GM18861 (cell line): Measurements from ENCODE around the gene BEGAIN.
"Not testable (repeated sequence)": the region's sequence is repeated elsewhere in the genome, so short reads cannot be mapped to it uniquely, and the experiment has no call there.

Experiments
- ATAC-seq: cut with Tn5 transposase; IDR thresholded peaks from one replicate; pipeline ENCODE4 v1.9.1; 2021; ENCODE audit not compliant: unreplicated experiment

BEGAIN gene

DNA sequence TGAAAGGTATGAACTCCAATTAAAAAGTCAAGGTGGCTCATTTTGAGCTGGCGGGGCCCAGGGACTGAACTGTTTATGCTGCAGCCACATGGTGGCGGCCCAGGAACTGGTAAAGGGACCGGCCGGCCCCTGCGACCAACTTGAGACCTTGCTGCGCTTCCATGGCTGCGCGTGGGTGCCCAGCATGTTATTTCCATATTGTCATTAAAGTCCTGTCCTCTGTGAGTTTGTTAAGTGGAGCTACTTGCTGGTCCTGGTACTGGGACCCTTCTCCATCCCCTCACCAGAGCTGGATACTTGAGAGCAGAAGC lies 62.3 kb downstream of the BEGAIN start:
- no peak for ATAC-seq

DNA sequence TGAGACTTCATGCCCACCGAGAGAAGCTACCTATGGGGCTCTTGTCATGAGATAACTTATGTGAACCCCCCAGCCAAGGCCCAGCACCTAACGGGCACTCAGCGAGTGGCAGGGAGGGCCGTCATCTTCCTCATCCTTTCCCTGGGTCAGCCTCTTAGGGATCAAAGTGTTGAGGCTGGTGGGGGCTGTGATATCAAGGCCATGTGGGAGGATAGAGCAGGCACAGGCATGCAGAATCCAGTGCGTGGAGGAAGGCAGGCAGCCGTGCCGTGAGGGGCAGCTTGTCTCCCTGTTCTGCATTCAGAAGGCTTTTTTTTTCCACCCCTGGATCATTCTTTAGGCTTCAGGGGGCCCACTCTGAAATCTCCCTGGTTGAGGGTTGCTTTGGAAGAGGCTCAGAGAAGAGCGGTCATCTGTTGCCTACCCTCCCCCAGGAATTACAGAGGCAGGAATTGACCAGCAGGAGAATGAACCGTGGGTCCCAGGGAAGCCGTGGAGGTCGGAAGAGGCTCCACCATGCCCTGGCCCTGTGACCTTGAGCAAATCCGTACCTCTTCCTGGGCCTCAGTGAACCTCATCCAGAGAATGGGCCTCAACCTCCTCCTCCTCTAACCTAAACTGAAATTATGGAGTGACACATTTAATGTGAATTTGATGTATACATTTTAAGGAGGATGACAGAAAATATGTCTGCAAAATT lies 62.8 kb downstream of the BEGAIN start:
- no peak for ATAC-seq

DNA sequence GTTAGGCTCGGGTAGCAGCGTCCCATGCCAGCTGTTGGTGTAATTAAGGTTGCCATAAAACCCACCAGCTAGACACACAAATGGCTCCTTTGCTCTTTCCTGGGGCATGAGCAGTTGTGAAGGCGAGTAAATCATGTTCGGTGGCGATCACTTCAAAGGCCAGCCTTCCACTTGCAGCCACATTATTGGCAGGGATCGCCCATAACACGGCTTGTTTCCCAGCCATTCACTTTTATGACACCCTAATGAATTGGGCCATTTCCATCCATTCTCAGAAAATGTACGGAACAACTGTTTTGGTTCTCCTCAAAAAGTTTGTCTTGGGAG lies 63.4 kb downstream of the BEGAIN start:
- ATAC-seq: no peak

DNA sequence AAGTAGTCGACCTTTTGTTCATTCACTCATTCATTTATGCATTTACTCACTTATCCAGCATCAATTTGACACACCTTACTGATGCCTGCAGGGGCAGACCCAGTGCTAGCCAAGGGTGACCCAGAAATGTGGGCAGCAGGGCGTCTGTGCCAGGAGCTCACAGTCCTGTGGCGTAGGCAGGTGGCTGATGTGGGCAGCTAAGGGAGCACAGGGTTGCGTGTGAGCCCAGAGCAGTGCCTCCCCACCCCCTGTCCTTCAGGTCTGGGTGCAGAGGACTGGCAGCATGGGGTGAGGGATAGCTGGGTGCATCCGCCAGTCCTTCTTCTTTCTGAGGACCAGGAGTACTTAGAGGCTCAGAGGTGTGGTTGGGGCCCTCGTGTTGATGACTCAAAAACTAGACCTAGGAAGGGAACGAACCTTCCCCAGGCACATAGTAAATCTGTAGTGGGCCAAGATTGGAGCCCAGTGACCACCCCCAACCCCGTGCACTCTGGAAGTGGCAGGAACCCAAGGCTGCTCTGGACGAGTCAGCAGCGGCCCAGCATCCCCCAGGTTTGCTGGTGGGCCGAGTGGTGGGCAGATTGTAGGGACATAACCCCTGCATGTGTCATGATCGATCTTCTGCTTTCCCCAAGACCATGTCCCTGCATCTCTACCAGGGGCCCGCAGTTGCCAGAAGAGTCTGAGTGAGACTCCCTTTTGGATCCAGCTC lies 63.9 kb downstream of the BEGAIN start:
- no peak for ATAC-seq

DNA sequence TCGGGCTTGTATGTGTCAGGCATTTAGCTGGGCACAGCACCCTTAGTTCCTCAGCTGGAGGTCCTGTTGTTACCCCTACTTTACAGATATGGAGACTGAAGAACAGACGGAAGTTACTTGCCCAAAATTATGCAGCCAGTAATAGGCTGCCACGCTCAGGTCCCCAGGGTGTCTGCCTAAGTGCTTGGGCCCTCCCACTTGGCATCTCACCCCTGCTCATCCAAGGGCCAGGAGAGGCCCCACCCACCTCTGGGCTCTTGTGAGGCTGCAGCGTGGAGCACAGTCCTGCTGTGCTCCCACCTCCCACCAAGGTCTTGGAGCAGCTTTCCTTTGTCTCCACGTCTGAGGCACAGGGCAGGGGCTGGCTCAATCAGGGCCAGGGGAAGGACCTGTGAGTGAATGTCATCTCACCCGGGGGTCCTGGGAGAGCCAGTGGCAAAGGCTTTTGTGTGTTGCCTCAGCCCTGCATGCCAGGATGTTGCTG lies 64.6 kb downstream of the BEGAIN start:
- ATAC-seq: no peak

DNA sequence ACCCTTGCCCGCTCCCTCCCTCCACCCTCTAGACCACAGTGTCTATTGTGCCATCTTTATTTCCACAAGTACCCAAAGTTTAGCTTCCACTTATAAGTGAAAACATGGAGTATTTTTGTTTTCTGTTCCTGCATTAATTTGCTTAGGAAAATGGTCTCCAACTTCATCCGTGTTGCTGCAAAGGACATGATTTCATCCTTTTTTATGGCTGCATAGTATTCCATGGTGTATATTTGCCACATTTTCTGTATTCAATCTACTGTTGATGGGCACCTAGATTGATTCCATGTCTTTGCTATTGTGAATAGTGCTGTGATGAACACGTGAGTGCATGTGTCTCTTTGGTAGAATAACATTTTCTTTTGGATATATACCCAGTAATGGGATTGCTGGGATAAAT lies 81.2 kb downstream of the BEGAIN start:
- not testable (repeated sequence) for ATAC-seq

DNA sequence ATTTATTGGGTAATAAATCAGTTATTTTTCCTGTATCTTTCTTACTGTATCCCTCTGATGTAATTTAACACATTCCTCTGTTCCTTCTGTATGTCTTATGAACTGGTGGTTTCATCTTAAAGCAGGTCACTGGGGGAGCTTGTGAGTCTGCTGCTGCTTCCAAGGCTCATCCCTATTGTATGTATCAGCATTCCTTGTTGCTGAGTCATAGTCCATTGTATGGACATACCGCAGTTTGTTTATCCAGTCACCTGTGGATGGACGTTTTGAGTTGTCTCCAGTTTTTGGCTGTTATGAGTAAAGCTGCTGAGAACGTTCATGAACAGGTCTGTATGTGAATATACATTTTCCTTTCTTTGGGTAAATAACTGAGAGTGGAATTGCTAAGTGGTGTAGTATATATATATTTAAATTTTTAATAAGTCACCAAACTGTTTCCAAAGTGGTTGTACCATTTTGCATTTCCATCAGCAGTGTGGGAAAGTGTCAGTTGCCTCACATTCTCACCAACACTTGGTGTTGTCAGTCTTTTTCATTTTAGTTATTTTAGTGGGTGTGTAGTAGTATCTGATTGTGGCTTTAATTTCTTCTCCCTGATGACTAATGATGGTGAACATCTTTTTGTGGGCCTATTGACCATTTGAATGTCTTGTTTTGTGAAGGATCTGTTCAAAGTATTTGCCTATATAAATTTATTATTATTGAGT lies 82.7 kb downstream of the BEGAIN start:
- ATAC-seq: no peak

DNA sequence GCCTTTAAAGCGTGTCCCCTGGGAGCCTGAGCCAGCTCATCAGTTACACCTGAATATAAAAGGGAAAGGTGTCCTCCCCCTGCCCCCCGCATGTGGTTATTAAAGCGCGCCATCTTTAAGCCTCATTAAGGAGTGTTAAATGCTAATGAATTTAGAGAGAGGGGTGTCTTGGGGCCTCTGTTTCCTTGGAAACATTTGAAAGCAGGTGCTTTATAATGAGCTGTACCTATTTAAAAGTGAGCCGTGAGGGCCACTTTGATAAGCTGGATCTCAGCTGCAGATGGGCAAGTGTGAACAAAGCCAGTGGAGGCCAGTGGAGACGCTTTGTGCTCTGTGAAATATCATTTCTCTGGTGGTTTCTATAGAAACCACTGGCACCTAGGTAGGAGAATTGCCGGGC lies 84.0 kb downstream of the BEGAIN start:
- no peak for ATAC-seq

DNA sequence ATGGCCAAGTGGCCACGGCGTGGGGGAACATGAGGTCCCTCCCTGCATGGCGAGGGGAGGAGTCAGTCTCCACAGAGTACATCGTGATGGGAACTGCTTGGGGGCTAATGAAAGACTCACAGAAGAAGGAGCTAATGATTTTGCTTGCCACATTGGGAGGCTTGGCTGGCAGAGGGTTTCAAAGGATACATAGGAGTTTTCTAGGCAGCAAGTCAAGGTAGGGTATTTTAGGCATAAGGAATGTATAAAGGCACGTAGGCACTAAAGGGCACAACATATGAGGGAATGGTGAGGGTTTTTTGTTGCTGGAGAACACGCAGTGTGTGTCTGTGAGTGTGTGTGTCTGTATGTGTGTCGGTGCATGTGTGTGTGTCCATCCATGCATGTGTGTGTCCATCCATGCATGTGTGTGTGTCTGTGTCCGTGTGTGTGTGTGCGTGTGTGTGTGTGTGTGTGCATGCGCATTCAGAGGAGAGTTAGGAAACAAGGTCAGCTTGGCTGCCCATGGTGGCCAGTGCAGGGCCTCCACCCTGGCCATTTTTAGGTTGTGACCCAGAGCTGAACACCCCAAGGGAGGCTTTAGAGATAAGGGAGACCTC lies 84.5 kb downstream of the BEGAIN start:
- no peak for ATAC-seq

DNA sequence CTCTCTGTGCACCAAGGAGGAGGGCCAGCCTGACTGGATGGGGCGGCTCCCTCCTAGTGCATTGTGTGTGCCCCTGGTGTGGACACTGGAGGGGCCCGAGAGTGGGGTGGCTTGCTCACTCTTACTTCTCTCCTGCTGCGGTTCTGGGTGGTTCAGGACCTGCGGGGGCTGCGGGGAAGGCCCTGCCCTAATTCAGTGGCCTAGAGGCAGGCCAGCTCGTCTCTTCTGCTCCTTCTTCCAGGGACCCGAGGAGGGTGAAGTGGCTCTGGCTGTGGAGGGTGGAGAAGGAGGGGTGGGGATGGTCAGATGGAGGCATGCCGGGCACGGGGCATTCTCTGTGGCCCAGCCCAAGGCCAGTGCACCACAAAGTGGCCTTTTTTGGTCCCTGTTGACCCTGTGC lies 87.1 kb downstream of the BEGAIN start:
- ATAC-seq: no peak

DNA sequence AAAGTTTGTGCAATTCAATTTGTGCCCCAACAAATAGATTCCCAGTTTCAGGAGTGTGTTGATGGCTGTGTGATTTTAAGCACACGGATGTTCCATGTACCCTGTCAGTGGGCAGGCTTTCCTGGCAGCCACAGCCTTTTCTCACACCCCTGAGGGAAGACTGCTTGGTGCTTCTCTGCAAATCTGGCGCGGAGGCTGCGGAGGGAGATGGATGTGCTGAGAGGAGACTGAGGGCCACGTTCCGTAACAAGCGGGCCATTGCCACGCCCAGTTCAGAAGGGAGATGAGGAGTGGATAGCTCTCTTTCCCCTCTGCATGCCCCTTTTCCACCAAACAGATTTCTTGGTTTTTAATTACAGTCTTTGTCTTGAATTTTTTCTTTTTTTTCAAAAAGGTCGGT lies 89.1 kb downstream of the BEGAIN start:
- ATAC-seq: no peak

DNA sequence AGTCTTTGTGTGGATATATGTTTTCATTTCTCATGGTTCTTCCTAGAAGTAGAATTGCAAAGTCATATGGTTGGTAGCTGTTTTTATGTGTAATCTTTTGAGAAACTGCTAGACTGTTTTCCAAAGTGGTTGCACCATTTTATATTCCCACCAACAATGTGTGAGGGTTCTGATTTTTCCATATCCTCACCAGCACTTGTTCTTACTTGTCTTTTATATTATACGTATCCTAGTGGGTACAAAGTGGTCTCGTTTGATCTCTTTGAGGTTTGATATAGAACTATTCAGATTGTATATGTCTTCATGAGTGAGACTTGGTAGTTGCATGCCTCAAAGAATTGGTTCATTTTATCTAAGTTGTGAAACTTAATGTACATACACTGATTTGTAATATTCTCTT lies 91.3 kb downstream of the BEGAIN start:
- no peak for ATAC-seq

DNA sequence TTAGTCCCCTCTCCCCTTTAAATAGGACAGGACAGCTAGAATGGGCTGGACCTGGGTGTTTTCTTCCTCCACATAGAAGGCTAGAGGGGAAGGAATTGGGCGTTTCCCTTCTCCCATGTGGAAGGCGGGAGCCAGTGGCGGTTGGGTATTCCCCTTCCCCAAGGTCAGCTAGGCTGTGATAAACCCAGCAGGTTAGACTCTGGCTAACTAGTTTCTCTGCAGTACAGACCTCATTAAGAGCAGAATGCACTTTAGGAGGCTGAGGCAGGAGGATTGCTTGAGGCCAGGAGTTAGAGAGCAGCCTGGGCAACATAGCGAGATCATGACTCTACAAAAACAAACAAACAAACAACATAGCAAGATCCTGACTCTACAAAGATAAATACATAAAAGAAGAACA lies 92.6 kb downstream of the BEGAIN start:
- no peak for ATAC-seq

DNA sequence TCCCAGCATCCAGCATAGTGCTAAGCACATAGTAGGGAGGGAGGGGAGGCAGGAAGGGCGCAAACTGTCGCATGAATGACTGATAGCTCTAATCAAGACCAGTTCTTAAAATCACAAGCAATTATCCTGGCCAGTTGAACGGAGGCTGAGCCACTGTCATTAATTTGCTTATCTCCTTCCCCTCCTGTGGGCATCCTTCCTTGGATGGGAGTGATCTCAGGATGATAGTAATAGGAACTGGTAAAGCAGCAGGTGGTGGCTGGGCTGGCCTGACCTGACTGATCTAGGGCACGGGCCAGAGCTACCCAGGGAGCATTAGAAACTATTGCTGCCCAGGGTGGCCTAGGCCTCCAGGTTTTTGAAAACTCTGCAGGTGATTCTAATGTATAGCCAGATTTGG lies 97.0 kb downstream of the BEGAIN start:
- no peak for ATAC-seq

DNA sequence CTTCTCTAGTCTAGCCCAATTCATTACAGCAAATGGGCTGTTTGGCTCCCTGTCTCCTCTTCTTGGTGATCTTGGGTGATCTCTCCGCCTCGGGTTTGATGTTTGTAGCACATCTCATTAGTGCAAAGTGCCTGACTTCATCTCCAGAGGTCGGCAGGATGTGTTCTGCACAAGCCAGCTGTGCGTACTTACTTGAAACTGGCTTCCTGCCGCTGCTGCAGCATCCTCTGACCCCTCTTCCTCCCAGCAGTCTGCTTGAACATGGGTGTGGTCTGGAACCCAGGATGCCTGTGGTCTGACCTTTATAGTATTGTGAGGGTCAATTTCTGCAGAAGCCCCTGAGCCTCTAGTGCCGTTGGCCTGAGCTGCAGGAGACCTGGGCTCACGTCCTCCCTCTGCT lies 99.2 kb downstream of the BEGAIN start:
- ATAC-seq: no peak

DNA sequence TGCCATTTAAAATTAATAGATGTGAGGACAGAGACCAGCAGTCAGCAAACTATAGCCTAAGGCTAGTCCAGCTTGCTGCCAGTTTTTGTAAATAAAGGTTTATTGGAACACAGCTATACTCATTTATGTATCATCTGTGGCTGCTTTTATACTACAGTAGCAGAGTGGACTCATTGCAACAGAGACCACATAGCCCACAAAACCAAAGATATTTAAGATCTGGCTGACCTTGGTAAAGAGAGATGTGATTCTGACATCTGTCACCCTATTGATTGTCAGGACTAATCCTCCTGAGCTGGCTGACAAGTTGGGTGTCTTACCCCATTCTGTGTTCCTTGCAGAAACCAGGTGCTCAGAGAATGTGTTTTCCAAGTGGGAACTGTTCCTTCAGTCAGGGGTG lies 99.9 kb downstream of the BEGAIN start:
- ATAC-seq: no peak
